Natural killer cell (primary cell): Measurements from ENCODE around the gene MYO1E. TPM values are rescaled to one million over a fixed set of nuclear protein-coding genes. Genes with fewer than 3 reads are reported as not detected.

Experiments
- ATAC-seq, 3 donors: fragments of 150-1000 bp in 2 of 3; fragments of 200-7000 bp in 1 of 3; cut with Tn5 transposase; 1 replicate in 1 of 3; 2 replicates in 2 of 3; pipeline ENCODE4 v1.10.0; 2021; ENCODE audit warnings: mild to moderate bottlenecking in 2 of 3, moderate library complexity in 2 of 3
- DNase-seq, 2 donors: peaks; one replicate each; pipeline versions ENCODE4 v3.0.0 to v3.0.0-alpha.2; 2013 to 2021; ENCODE audit warnings: mixed read lengths in 1 of 2
- H3K27ac ChIP-seq: one replicate; pipeline ENCODE4 v1.5.1; 2013; ENCODE audit warnings: mild to moderate bottlenecking, low read length
- H3K27me3 ChIP-seq: one replicate; pipeline ENCODE4 v1.6.1; 2013; ENCODE audit warnings: low read length; ENCODE audit not compliant: control insufficient read depth, insufficient read depth
- H3K36me3 ChIP-seq: one replicate; pipeline ENCODE4 v1.6.1; 2013; ENCODE audit warnings: low read length; ENCODE audit not compliant: control insufficient read depth, insufficient read depth
- H3K4me1 ChIP-seq: one replicate; pipeline ENCODE4 v1.6.1; 2013; ENCODE audit warnings: low read length; ENCODE audit not compliant: control insufficient read depth, insufficient read depth
- H3K4me3 ChIP-seq: one replicate; pipeline ENCODE4 v1.5.1; 2013; ENCODE audit warnings: low read length
- H3K9me3 ChIP-seq: one replicate; pipeline ENCODE4 v1.6.1; 2013; ENCODE audit warnings: low read length; ENCODE audit not compliant: control insufficient read depth, insufficient read depth
- H3K27ac Mint-ChIP-seq, 2 donors: one replicate each; pipeline ENCODE4 v1.8.0; 2022; ENCODE audit warnings: mild to moderate bottlenecking in 2 of 2, mixed read lengths in 2 of 2, moderate library complexity in 1 of 2
- H3K27me3 Mint-ChIP-seq, 2 donors: one replicate each; pipeline ENCODE4 v1.8.0; 2022; ENCODE audit warnings: low read depth in 2 of 2, mixed read lengths in 2 of 2
- H3K36me3 Mint-ChIP-seq: one replicate; pipeline ENCODE4 v1.8.0; 2022; ENCODE audit warnings: mixed read lengths
- H3K4me1 Mint-ChIP-seq, 2 donors: one replicate each; pipeline ENCODE4 v1.8.0; 2022; ENCODE audit warnings: mixed read lengths in 2 of 2
- H3K4me3 Mint-ChIP-seq: one replicate; pipeline ENCODE4 v1.8.0; 2022; ENCODE audit warnings: mild to moderate bottlenecking, moderate library complexity, mixed read lengths
- H3K9me3 Mint-ChIP-seq, 2 donors: one replicate each; pipeline ENCODE4 v1.8.0; 2022; ENCODE audit warnings: mixed read lengths in 2 of 2
- CTCF ChIP-seq: fragments of 200-600 bp; IDR thresholded peaks from one replicate; pipeline ENCODE4 v1.8.0; 2022; ENCODE audit warnings: antibody characterized with exemption
- WGBS: methylation state at CpG from one replicate; pipeline ENCODE4 v1.1.7; 2013; ENCODE audit warnings: missing lambda C conversion rate; ENCODE audit not compliant: insufficient coverage; 5-methylcytosine and 5-hydroxymethylcytosine counted together
- intact Hi-C: fragments of 100-400 bp; cut with micrococcal nuclease; formaldehyde crosslinking; loops from one replicate; pipeline ENCODE4 v1.14.2; 2022
- total RNA-seq, 4 donors: library from RNA; stranded (reverse); fragments of 120-200 nt in 1 of 4; gene quantifications; one replicate each; pipeline versions ENCODE4 v1.2.3 to v1.2.4, GENCODE V29; 2013 to 2022

MYO1E gene
- total RNA-seq, 3 donors from 2014 or later (not counting 1 experiment from before 2014, with no cell fraction given) = 16.1 to 39.4 (median 22.7) TPM

GRCh38 chr15:59104912-59105732 is 267.5 kb downstream of the MYO1E start, which contains the start of gene CCNB2:
Gene CCNB2 (plus strand): TSS chr15:59105146. CDS start chr15:59105269, 123 bp downstream.
- no peaks in the 10 kb centered on the region for H3K9me3 Mint-ChIP-seq
- peak; percentile 99 to 100 (median 100) for ATAC-seq
- peak within 1 kb of the TSS; percentile 97 for H3K4me3 Mint-ChIP-seq
- under 1% methylated on average over 45 of the region's 57 CpGs for WGBS
- H3K27ac Mint-ChIP-seq = peak within 1 kb of the TSS; percentile 94 to 95
- no peaks in the 10 kb centered on the region for H3K9me3 ChIP-seq
- DNase-seq = peak; percentile 80 to 95
- no peaks in the 10 kb centered on the region for H3K27me3 Mint-ChIP-seq
- H3K27ac ChIP-seq = peak within 1 kb of the TSS; percentile 57
- H3K4me1 ChIP-seq = peaks cover 5% of the 10 kb centered on the region
- peaks cover under 1% of the 10 kb centered on the region for H3K36me3 ChIP-seq
- TF ChIP-seq CTCF = no peak
- H3K36me3 Mint-ChIP-seq = no peaks in the 10 kb centered on the region
- intact Hi-C loops = loop anchor here (5.0 to 10.0 kb wide), 2 partner anchors 120 to 387 kb away; partner anchors contain the start of gene RNF111
- H3K27me3 ChIP-seq = no peaks in the 10 kb centered on the region
- H3K4me3 ChIP-seq = peak within 1 kb of the TSS; percentile 61
- H3K4me1 Mint-ChIP-seq = peaks cover 8 to 9% of the 10 kb centered on the region in 2 donors

- peak overlapping the region; percentile 61 for H3K4me3 ChIP-seq
- no peaks in the 10 kb centered on the region for H3K27me3 Mint-ChIP-seq
These were observed 268.1 kb downstream of the MYO1E start for GRCh38 chr15:59104602-59104911.

GRCh38 chr15:59099162-59099685 is 273.4 kb downstream of the MYO1E start:
- Mint-ChIP-seq H3K27me3 (no peaks in the 10 kb centered on the region), H3K36me3 (no peaks in the 10 kb centered on the region), H3K27ac (no peak overlapping the region), H3K4me1 (peaks cover 1 to 2% of the 10 kb centered on the region in 2 donors), H3K9me3 (no peaks in the 10 kb centered on the region), H3K4me3 (no peak overlapping the region)
- no peaks in the 10 kb centered on the region for H3K27me3 ChIP-seq
- no peak overlapping the region for H3K27ac ChIP-seq
- H3K4me3 ChIP-seq = no peak overlapping the region
- H3K36me3 ChIP-seq = peaks cover 25% of the 10 kb centered on the region
- ATAC-seq = no peak
- no peak for TF ChIP-seq CTCF
- DNase-seq = no peak
- intact Hi-C loops = no loop called here
- WGBS = 59% methylated on average over 2 of the region's 2 CpGs
- H3K9me3 ChIP-seq = no peaks in the 10 kb centered on the region
- H3K4me1 ChIP-seq = no peaks in the 10 kb centered on the region

More at GRCh38 chr15:59104602-59104911, 268.1 kb downstream of the MYO1E start:
- no peaks in the 10 kb centered on the region for H3K27me3 ChIP-seq
- Mint-ChIP-seq H3K36me3 (no peaks in the 10 kb centered on the region), H3K4me1 (peaks cover 8 to 9% of the 10 kb centered on the region in 2 donors), H3K4me3 (peak overlapping the region; percentile 97), H3K27ac (peak overlapping the region; percentile 94 to 95), H3K9me3 (no peaks in the 10 kb centered on the region)
- peaks cover 3% of the 10 kb centered on the region for H3K36me3 ChIP-seq
- peak overlapping the region; percentile 57 for H3K27ac ChIP-seq
- peaks cover 5% of the 10 kb centered on the region for H3K4me1 ChIP-seq
- ATAC-seq (no peak), DNase-seq (no peak)
- intact Hi-C loops = loop anchor here (10.0 kb wide), 1 partner anchor 120 kb away; the partner anchor contains the start of gene RNF111
- 4% methylated on average over 9 of the region's 9 CpGs for WGBS
- no peak for TF ChIP-seq CTCF
- no peaks in the 10 kb centered on the region for H3K9me3 ChIP-seq
